COLO668 (cell line): ENCODE results near the gene OR5H14.
"Not testable (repeated sequence)": the region's sequence is repeated elsewhere in the genome, so short reads cannot be mapped to it uniquely, and the experiment has no call there.

Experiments
- DNase-seq: peaks from one replicate; lab custom pipeline; 2025; ENCODE audit not compliant: unreplicated experiment; lab: John Stamatoyannopoulos, UW

OR5H14 gene

GRCh38 chr3:98196293-98196692 is 49.0 kb downstream of the OR5H14 start:
- not testable (repeated sequence) for DNase-seq

DNA sequence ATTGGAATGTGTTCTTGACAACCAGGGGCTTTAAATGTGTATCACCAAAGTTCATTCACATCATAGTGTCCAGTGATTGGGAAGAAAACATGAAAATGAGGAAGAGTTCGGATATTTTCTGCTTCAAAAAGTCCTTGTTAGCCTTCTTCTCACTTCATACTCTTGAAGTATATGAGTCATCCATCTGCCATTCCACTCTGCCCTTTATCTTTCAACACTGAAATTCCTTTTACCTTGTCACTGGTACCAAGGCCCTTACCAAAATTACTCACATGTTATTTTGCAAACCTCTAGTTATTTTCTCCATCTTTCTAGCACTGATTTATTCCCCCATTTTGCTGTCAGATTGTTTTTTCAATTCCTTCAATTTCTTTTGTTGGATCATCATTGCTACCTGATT is 51.7 kb downstream of the OR5H14 start:
- no peak for DNase-seq
